Gastrocnemius medialis (tissue), 4 donors: ENCODE results near the gene OR8G5.

ENCODE experiments used
- CTCF ChIP-seq, 5 experiments: fragments of 450-650 bp in 3 of 5; fragments of 200-600 bp in 2 of 5; sonication (generic) in 2 of 5; IDR thresholded peaks in 4 of 5; conservative IDR thresholded peaks in 1 of 5; 1 replicate in 4 of 5; 2 replicates in 1 of 5; pipeline ENCODE4 v1.5.1; 2016 to 2019; ENCODE audit warnings: antibody characterized with exemption in 5 of 5, mild to moderate bottlenecking in 3 of 5, moderate library complexity in 3 of 5
- POLR2A ChIP-seq, 2 donors: fragments of 450-650 bp; IDR thresholded peaks; one replicate each; pipeline ENCODE4 v1.6.1; 2017; ENCODE audit warnings: antibody characterized with exemption in 2 of 2, mild to moderate bottlenecking in 2 of 2, moderate library complexity in 2 of 2

GRCh38 chr11:124297921-124298320 lies 41.7 kb downstream of the OR8G5 start:
- TF ChIP-seq POLR2A (IDR thresholded peaks at IDR 0.05): no peak
- TF ChIP-seq CTCF (IDR thresholded peaks at IDR 0.05 in 4 of 5, conservative IDR thresholded peaks at IDR 0.05 in 1 of 5): no peak
